ENCODE results near the gene EFNA5.

EFNA5 gene

GRCh38 chr5:107370396-107370968 lies 300.3 kb downstream of the EFNA5 start:
- H3K4me3 ChIP-seq (ENCODE audit: low read depth, low read length), result no peak overlapping the region
- no peak for TF ChIP-seq CTCF (IDR thresholded peaks at IDR 0.05; ENCODE audit: borderline replicate concordance, insufficient read depth, low read depth, low read length)

GRCh38 chr5:107369622-107370021 lies 301.1 kb downstream of the EFNA5 start:
- H3K4me3 ChIP-seq (ENCODE audit: low read depth, low read length), result no peak overlapping the region
- TF ChIP-seq CTCF (IDR thresholded peaks at IDR 0.05; ENCODE audit: borderline replicate concordance, insufficient read depth, low read depth, low read length), result no peak

GRCh38 chr5:107368615-107369014 lies 302.1 kb downstream of the EFNA5 start:
- H3K4me3 ChIP-seq (ENCODE audit: low read depth, low read length), result no peak overlapping the region
- TF ChIP-seq CTCF (IDR thresholded peaks at IDR 0.05; ENCODE audit: borderline replicate concordance, insufficient read depth, low read depth, low read length), result no peak

GRCh38 chr5:107367939-107368338 lies 302.8 kb downstream of the EFNA5 start:
- no peak for TF ChIP-seq CTCF (IDR thresholded peaks at IDR 0.05; ENCODE audit: borderline replicate concordance, insufficient read depth, low read depth, low read length)
- no peak overlapping the region for H3K4me3 ChIP-seq (ENCODE audit: low read depth, low read length)

GRCh38 chr5:107367480-107367879 lies 303.3 kb downstream of the EFNA5 start:
- no peak for TF ChIP-seq CTCF (IDR thresholded peaks at IDR 0.05; ENCODE audit: borderline replicate concordance, insufficient read depth, low read depth, low read length)
- H3K4me3 ChIP-seq (ENCODE audit: low read depth, low read length), result no peak overlapping the region

GRCh38 chr5:107365320-107366109 lies 305.2 kb downstream of the EFNA5 start:
- TF ChIP-seq CTCF (IDR thresholded peaks at IDR 0.05; ENCODE audit: borderline replicate concordance, insufficient read depth, low read depth, low read length), result no peak
- no peak overlapping the region for H3K4me3 ChIP-seq (ENCODE audit: low read depth, low read length)
